ENCODE results near the gene PSMA8. TPM values are rescaled to one million over a fixed set of nuclear protein-coding genes. Genes with fewer than 3 reads are reported as not detected.
"Not testable (repeated sequence)": the region's sequence is repeated elsewhere in the genome, so short reads cannot be mapped to it uniquely, and the experiment has no call there.

PSMA8 gene
- total RNA-seq, 1 donor from 2014 or later: not detected

GRCh38 chr18:26135548-26135947, 1.9 kb downstream of the PSMA8 start:
- intact Hi-C loops (cut with DNase I): no loop called here
- Histone ChIP-seq H3K27ac (no peak overlapping the region), H3K9me3 (no peaks in the 10 kb centered on the region), H3K4me1 (no peaks in the 10 kb centered on the region), H3K36me3 (no peaks in the 10 kb centered on the region), H3K27me3 (no peaks in the 10 kb centered on the region), H3K4me3 (no peak overlapping the region)
- no peak for DNase-seq (ENCODE audit: low spot score in 2 of 2)
- TF ChIP-seq CTCF (IDR thresholded peaks at IDR 0.05): no peak

- no peak for DNase-seq (ENCODE audit: low spot score in 2 of 2)
- Histone ChIP-seq H3K4me1 (no peaks in the 10 kb centered on the region), H3K27me3 (no peaks in the 10 kb centered on the region), H3K27ac (no peak overlapping the region), H3K9me3 (no peaks in the 10 kb centered on the region), H3K4me3 (no peak overlapping the region), H3K36me3 (no peaks in the 10 kb centered on the region)
- intact Hi-C loops (cut with DNase I): no loop called here
- no peak for TF ChIP-seq CTCF (IDR thresholded peaks at IDR 0.05)
These were observed 23.7 kb downstream of the PSMA8 start for GRCh38 chr18:26157326-26157725.

GRCh38 chr18:26159353-26159752, 25.7 kb downstream of the PSMA8 start:
- no peak overlapping the region for H3K4me3 ChIP-seq
- intact Hi-C loops (cut with DNase I): no loop called here
- no peak for TF ChIP-seq CTCF (IDR thresholded peaks at IDR 0.05)

GRCh38 chr18:26164571-26164970, 30.9 kb downstream of the PSMA8 start:
- no peak for DNase-seq (ENCODE audit: low spot score in 2 of 2)
- no peaks in the 10 kb centered on the region for H3K4me1 ChIP-seq
- H3K27me3 ChIP-seq: no peaks in the 10 kb centered on the region
- no peak overlapping the region for H3K4me3 ChIP-seq
- no peaks in the 10 kb centered on the region for H3K9me3 ChIP-seq
- no peaks in the 10 kb centered on the region for H3K36me3 ChIP-seq
- no peak overlapping the region for H3K27ac ChIP-seq
- intact Hi-C loops (cut with DNase I): no loop called here
- no peak for TF ChIP-seq CTCF (IDR thresholded peaks at IDR 0.05)

More at GRCh38 chr18:26159353-26159752, 25.7 kb downstream of the PSMA8 start:
- Histone ChIP-seq H3K27ac (no peak overlapping the region), H3K9me3 (no peaks in the 10 kb centered on the region), H3K36me3 (no peaks in the 10 kb centered on the region), H3K27me3 (no peaks in the 10 kb centered on the region), H3K4me1 (no peaks in the 10 kb centered on the region)
- no peak for DNase-seq (ENCODE audit: low spot score in 2 of 2)

- H3K9me3 ChIP-seq; H3K36me3 ChIP-seq; H3K27ac ChIP-seq; intact Hi-C loops (cut with DNase I); H3K4me3 ChIP-seq; H3K27me3 ChIP-seq; DNase-seq (ENCODE audit: low spot score in 2 of 2); H3K4me1 ChIP-seq: not testable (repeated sequence)
These were observed 33.9 kb downstream of the PSMA8 start for GRCh38 chr18:26167592-26167991.

GRCh38 chr18:26175481-26175880, 41.8 kb downstream of the PSMA8 start:
- Histone ChIP-seq H3K36me3 (no peaks in the 10 kb centered on the region), H3K27me3 (no peaks in the 10 kb centered on the region), H3K9me3 (no peaks in the 10 kb centered on the region), H3K27ac (no peak overlapping the region), H3K4me1 (no peaks in the 10 kb centered on the region), H3K4me3 (no peak overlapping the region)
- no peak for TF ChIP-seq CTCF (IDR thresholded peaks at IDR 0.05)
- DNase-seq (ENCODE audit: low spot score in 2 of 2): no peak
- intact Hi-C loops (cut with DNase I): no loop called here
